HG02642 (cell line): ENCODE data around the gene GRIN1.
A peak's percentile ranks its signal among the peaks of the same experiment; 100 is the strongest.

Experiments
- ATAC-seq: cut with Tn5 transposase; IDR thresholded peaks from one replicate; pipeline ENCODE4 v1.9.1; 2021; ENCODE audit warnings: mild to moderate bottlenecking; ENCODE audit not compliant: unreplicated experiment, poor library complexity

Gene GRIN1

GRCh38 chr9:137173796-137174664 is 35.1 kb downstream of the GRIN1 start:
- no peak for ATAC-seq

GRCh38 chr9:137174722-137175293 is 35.9 kb downstream of the GRIN1 start:
- no peak for ATAC-seq

GRCh38 chr9:137175345-137175961 is 36.5 kb downstream of the GRIN1 start:
- ATAC-seq = no peak

- no peak for ATAC-seq
These were observed 37.6 kb downstream of the GRIN1 start for GRCh38 chr9:137176302-137177182.

GRCh38 chr9:137178201-137178938 is 39.4 kb downstream of the GRIN1 start:
- ATAC-seq = no peak

- no peak for ATAC-seq
These were observed 40.1 kb downstream of the GRIN1 start for GRCh38 chr9:137178939-137179630.

- no peak for ATAC-seq
These were observed 40.8 kb downstream of the GRIN1 start for GRCh38 chr9:137179761-137180160.

GRCh38 chr9:137180491-137180890 is 41.5 kb downstream of the GRIN1 start:
- no peak for ATAC-seq

- no peak for ATAC-seq
These were observed 42.7 kb downstream of the GRIN1 start for GRCh38 chr9:137181680-137182079.

GRCh38 chr9:137182836-137183235 is 43.9 kb downstream of the GRIN1 start:
- ATAC-seq = no peak

- ATAC-seq = no peak
These were observed 45.1 kb downstream of the GRIN1 start for GRCh38 chr9:137183980-137184595.

- no peak for ATAC-seq
These were observed 46.1 kb downstream of the GRIN1 start for GRCh38 chr9:137184881-137185660.

- ATAC-seq = no peak
These were observed 47.0 kb downstream of the GRIN1 start for GRCh38 chr9:137185921-137186320.

GRCh38 chr9:137186385-137186784 is 47.4 kb downstream of the GRIN1 start:
- ATAC-seq = no peak

GRCh38 chr9:137187386-137187785 is 48.4 kb downstream of the GRIN1 start:
- no peak for ATAC-seq

- no peak for ATAC-seq
These were observed 49.1 kb downstream of the GRIN1 start for GRCh38 chr9:137188086-137188489.

- ATAC-seq = peak; percentile 80
These were observed 49.7 kb downstream of the GRIN1 start, which contains the start of the genes ANAPC2 and SSNA1 for GRCh38 chr9:137188490-137189296. Gene ANAPC2 (minus strand): TSS chr9:137188560. CDS start chr9:137188532, 28 bp downstream. Gene SSNA1 (plus strand): TSS chr9:137188676. CDS start chr9:137188727, 51 bp downstream.
